Measurements from ENCODE around the gene CCDC174.
"Not testable (repeated sequence)": the region's sequence is repeated elsewhere in the genome, so short reads cannot be mapped to it uniquely, and the experiment has no call there.

Gene CCDC174

GRCh38 chr3:14651440-14652251, at the start of gene CCDC174:
Gene CCDC174 (plus strand): TSS chr3:14651762. CDS start chr3:14651837, 75 bp downstream.
- peak; percentile 93 to 95 for DNase-seq

- DNase-seq, result no peak
These were observed 49.4 kb upstream of the CCDC174 start for GRCh38 chr3:14602006-14602803.

GRCh38 chr3:14602804-14603644, 48.5 kb upstream of the CCDC174 start:
- DNase-seq, result no peak

- no peak for DNase-seq
These were observed 46.5 kb upstream of the CCDC174 start for GRCh38 chr3:14605067-14605466.

- no peak for DNase-seq
These were observed 45.8 kb upstream of the CCDC174 start for GRCh38 chr3:14605744-14606143.

GRCh38 chr3:14606669-14607339, 44.8 kb upstream of the CCDC174 start:
- DNase-seq, result no peak

- no peak for DNase-seq
These were observed 43.3 kb upstream of the CCDC174 start for GRCh38 chr3:14608298-14608697.

- not testable (repeated sequence) for DNase-seq
These were observed 42.5 kb upstream of the CCDC174 start for GRCh38 chr3:14609058-14609457.

GRCh38 chr3:14609506-14609905, 42.1 kb upstream of the CCDC174 start:
- no peak for DNase-seq

- no peak for DNase-seq
These were observed 41.6 kb upstream of the CCDC174 start for GRCh38 chr3:14609941-14610340.

- no peak for DNase-seq
These were observed 37.4 kb upstream of the CCDC174 start for GRCh38 chr3:14614189-14614588.

GRCh38 chr3:14614862-14615261, 36.7 kb upstream of the CCDC174 start:
- no peak for DNase-seq

- no peak for DNase-seq
These were observed 34.7 kb upstream of the CCDC174 start for GRCh38 chr3:14616606-14617507.

GRCh38 chr3:14617508-14618023, 34.0 kb upstream of the CCDC174 start:
- DNase-seq, result no peak

GRCh38 chr3:14619605-14620004, 32.0 kb upstream of the CCDC174 start:
- no peak for DNase-seq

- no peak for DNase-seq
These were observed 31.1 kb upstream of the CCDC174 start for GRCh38 chr3:14620512-14620911.

- no peak for DNase-seq
These were observed 30.5 kb upstream of the CCDC174 start for GRCh38 chr3:14621093-14621492.

- DNase-seq, result no peak
These were observed 29.2 kb upstream of the CCDC174 start for GRCh38 chr3:14622368-14622767.

GRCh38 chr3:14623569-14624051, 28.0 kb upstream of the CCDC174 start:
- DNase-seq, result peak; percentile 29 to 68

GRCh38 chr3:14624498-14624897, 27.1 kb upstream of the CCDC174 start:
- DNase-seq, result no peak

GRCh38 chr3:14625443-14625842, 26.1 kb upstream of the CCDC174 start:
- DNase-seq, result no peak
